GM18907 (cell line): ENCODE data around the gene ECEL1.

Source experiments
- ATAC-seq: cut with Tn5 transposase; IDR thresholded peaks from one replicate; pipeline ENCODE4 v1.9.1; 2021; ENCODE audit warnings: mild to moderate bottlenecking, moderate library complexity; ENCODE audit not compliant: unreplicated experiment

ECEL1 gene

GRCh38 chr2:232498452-232498851, 10.8 kb upstream of the ECEL1 start:
- ATAC-seq, result no peak

- ATAC-seq, result no peak
Measured at GRCh38 chr2:232497348-232497747, 9.7 kb upstream of the ECEL1 start.

- ATAC-seq, result no peak
Measured at GRCh38 chr2:232496501-232497270, 9.1 kb upstream of the ECEL1 start.

GRCh38 chr2:232495292-232495691, 7.7 kb upstream of the ECEL1 start:
- no peak for ATAC-seq

GRCh38 chr2:232494542-232494941, 6.9 kb upstream of the ECEL1 start:
- ATAC-seq, result no peak

- ATAC-seq, result no peak
Measured at GRCh38 chr2:232493701-232494474, 6.3 kb upstream of the ECEL1 start.

- no peak for ATAC-seq
Measured at GRCh38 chr2:232492963-232493700, 5.5 kb upstream of the ECEL1 start.

- ATAC-seq, result no peak
Measured at GRCh38 chr2:232492236-232492848, 4.7 kb upstream of the ECEL1 start.

- no peak for ATAC-seq
Measured at GRCh38 chr2:232491139-232491780, 3.6 kb upstream of the ECEL1 start.

- ATAC-seq, result no peak
Measured at GRCh38 chr2:232490221-232491138, 2.8 kb upstream of the ECEL1 start.

- no peak for ATAC-seq
Measured at GRCh38 chr2:232489516-232490220, 2.0 kb upstream of the ECEL1 start.

GRCh38 chr2:232488721-232489300, 1.2 kb upstream of the ECEL1 start:
- no peak for ATAC-seq

- ATAC-seq, result no peak
Measured at GRCh38 chr2:232488097-232488711, 570 bp upstream of the ECEL1 start.

GRCh38 chr2:232486558-232487384, 863 bp downstream of the ECEL1 start:
- ATAC-seq, result no peak

- ATAC-seq, result no peak
Measured at GRCh38 chr2:232485757-232486557, 1.7 kb downstream of the ECEL1 start.

GRCh38 chr2:232485348-232485756, 2.3 kb downstream of the ECEL1 start:
- no peak for ATAC-seq
